ENCODE data around the gene GJB6.

The GJB6 gene

DNA sequence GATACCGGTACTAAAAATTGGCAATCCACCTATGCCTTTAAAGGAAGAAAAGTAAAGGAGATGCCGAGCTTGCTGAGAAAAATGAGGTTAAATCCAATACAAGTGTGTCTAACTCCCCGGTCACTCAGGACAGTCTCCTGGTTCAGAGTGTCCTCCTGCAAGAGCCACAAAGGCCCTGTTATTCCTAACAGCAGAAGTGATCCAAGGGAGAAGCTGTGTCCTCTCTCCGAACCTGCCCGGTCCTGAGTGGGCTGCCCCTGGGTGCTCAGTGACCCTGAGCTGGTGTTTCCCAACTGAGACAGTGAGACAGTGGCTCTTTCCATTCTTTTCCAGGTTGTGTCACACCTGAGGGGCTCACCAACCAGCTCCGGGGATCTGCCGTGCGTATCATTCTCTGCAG is 4.8 kb downstream of the GJB6 start:
- DNase-seq (ENCODE audit: low read depth in 1 of 2, low spot score in 1 of 2) = no peak
- H3K27me3 ChIP-seq (ENCODE audit: insufficient read depth, poor library complexity, severe bottlenecking) = peaks cover 21% of the 10 kb centered on the region
- H3K4me3 ChIP-seq (replicated peaks; ENCODE audit: insufficient read depth, low read length) = no peak overlapping the region
- no peak for TF ChIP-seq POLR2AphosphoS5 (IDR thresholded peaks at IDR 0.05; ENCODE audit: low read depth)
- TF ChIP-seq, protein P1, sequence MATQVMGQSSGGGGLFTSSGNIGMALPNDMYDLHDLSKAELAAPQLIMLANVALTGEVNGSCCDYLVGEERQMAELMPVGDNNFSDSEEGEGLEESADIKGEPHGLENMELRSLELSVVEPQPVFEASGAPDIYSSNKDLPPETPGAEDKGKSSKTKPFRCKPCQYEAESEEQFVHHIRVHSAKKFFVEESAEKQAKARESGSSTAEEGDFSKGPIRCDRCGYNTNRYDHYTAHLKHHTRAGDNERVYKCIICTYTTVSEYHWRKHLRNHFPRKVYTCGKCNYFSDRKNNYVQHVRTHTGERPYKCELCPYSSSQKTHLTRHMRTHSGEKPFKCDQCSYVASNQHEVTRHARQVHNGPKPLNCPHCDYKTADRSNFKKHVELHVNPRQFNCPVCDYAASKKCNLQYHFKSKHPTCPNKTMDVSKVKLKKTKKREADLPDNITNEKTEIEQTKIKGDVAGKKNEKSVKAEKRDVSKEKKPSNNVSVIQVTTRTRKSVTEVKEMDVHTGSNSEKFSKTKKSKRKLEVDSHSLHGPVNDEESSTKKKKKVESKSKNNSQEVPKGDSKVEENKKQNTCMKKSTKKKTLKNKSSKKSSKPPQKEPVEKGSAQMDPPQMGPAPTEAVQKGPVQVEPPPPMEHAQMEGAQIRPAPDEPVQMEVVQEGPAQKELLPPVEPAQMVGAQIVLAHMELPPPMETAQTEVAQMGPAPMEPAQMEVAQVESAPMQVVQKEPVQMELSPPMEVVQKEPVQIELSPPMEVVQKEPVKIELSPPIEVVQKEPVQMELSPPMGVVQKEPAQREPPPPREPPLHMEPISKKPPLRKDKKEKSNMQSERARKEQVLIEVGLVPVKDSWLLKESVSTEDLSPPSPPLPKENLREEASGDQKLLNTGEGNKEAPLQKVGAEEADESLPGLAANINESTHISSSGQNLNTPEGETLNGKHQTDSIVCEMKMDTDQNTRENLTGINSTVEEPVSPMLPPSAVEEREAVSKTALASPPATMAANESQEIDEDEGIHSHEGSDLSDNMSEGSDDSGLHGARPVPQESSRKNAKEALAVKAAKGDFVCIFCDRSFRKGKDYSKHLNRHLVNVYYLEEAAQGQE (IDR thresholded peaks at IDR 0.05; ENCODE audit: insufficient replicate concordance, low read depth) = no peak
- no peak for TF ChIP-seq GABPA (IDR thresholded peaks at IDR 0.05; ENCODE audit: low read depth)
- no peak for TF ChIP-seq SPI1 (IDR thresholded peaks at IDR 0.05; ENCODE audit: borderline replicate concordance, low read depth)
- no peak for TF ChIP-seq CTCF (IDR thresholded peaks at IDR 0.05; ENCODE audit: insufficient read depth, low read length)
- no peak overlapping the region for H3K27ac ChIP-seq (replicated peaks)

DNA sequence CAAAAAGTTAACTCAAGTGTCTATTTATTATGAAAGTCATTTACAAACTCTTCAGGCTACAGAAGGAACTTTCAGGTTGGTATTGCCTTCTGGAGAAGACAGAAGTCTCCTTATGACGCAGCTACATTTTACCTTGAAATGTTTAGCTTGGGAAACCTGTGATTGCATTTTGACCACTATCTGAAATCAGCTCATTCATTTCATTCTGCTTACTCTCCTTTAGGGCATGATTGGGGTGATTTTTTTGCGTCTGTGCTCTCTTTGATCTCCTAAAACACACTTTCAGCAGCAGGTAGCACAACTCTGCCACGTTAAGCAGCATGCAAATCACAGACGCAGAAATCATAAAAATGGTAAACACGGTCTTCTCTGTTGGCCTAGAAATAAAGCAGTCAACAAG is 9.6 kb downstream of the GJB6 start:
- peak in 1 of 2 experiments; percentile 30 for DNase-seq (ENCODE audit: low read depth in 1 of 2, low spot score in 1 of 2)
- peak overlapping the region; percentile 60 for H3K27ac ChIP-seq (replicated peaks)
- TF ChIP-seq POLR2AphosphoS5 (IDR thresholded peaks at IDR 0.05; ENCODE audit: low read depth) (no peak), GABPA (IDR thresholded peaks at IDR 0.05; ENCODE audit: low read depth) (no peak), CTCF (IDR thresholded peaks at IDR 0.05; ENCODE audit: insufficient read depth, low read length) (no peak)
- H3K4me3 ChIP-seq (replicated peaks; ENCODE audit: insufficient read depth, low read length) = no peak overlapping the region
- no peaks in the 10 kb centered on the region for H3K27me3 ChIP-seq (ENCODE audit: insufficient read depth, poor library complexity, severe bottlenecking)

DNA sequence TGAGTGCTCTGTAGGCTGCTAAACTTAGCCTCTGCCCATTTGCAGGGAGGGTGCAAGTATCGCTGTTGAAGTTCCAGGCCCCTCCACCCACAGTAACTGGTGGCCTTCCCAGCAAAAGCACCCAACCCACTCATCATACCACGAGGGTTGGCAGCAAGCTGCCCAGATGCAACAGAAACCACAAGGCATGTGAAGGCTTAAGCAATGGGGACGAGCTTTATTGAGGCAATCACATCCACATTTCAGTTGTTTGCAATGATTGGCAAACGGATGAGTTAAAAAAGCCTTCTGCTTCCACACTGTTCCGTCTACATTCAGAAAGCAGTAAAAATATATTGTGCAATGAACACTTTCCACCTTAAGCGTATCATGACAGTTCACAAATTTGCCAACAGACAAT is 10.3 kb downstream of the GJB6 start:
- H3K27me3 ChIP-seq (ENCODE audit: insufficient read depth, poor library complexity, severe bottlenecking) = no peaks in the 10 kb centered on the region
- TF ChIP-seq, protein P1 (IDR thresholded peaks at IDR 0.05; ENCODE audit: insufficient replicate concordance, low read depth) = peak; percentile 39
- TF ChIP-seq CTCF (IDR thresholded peaks at IDR 0.05; ENCODE audit: insufficient read depth, low read length) = no peak
- peak; percentile 57; the same call in 1 of the 2 replicates for TF ChIP-seq GABPA (IDR thresholded peaks at IDR 0.05; ENCODE audit: low read depth)
- peak; percentile 51; the same call in 1 of the 2 replicates for TF ChIP-seq SPI1 (IDR thresholded peaks at IDR 0.05; ENCODE audit: borderline replicate concordance, low read depth)
- TF ChIP-seq POLR2AphosphoS5 (IDR thresholded peaks at IDR 0.05; ENCODE audit: low read depth) = peak; percentile 99
- H3K4me3 ChIP-seq (replicated peaks; ENCODE audit: insufficient read depth, low read length) = no peak overlapping the region
- peak; percentile 95 to 97 for DNase-seq (ENCODE audit: low read depth in 1 of 2, low spot score in 1 of 2)
- H3K27ac ChIP-seq (replicated peaks) = peak overlapping the region; percentile 63

GRCh38 chr13:20219577-20219976 is 12.5 kb downstream of the GJB6 start:
- TF ChIP-seq CTCF (IDR thresholded peaks at IDR 0.05; ENCODE audit: insufficient read depth, low read length) (no peak), POLR2AphosphoS5 (IDR thresholded peaks at IDR 0.05; ENCODE audit: low read depth) (no peak), SPI1 (IDR thresholded peaks at IDR 0.05; ENCODE audit: borderline replicate concordance, low read depth) (no peak), GABPA (IDR thresholded peaks at IDR 0.05; ENCODE audit: low read depth) (no peak)
- TF ChIP-seq, protein P1 (IDR thresholded peaks at IDR 0.05; ENCODE audit: insufficient replicate concordance, low read depth) = no peak
- H3K4me3 ChIP-seq (replicated peaks; ENCODE audit: insufficient read depth, low read length) = no peak overlapping the region
- no peak overlapping the region for H3K27ac ChIP-seq (replicated peaks)
- no peaks in the 10 kb centered on the region for H3K27me3 ChIP-seq (ENCODE audit: insufficient read depth, poor library complexity, severe bottlenecking)
- DNase-seq (ENCODE audit: low read depth in 1 of 2, low spot score in 1 of 2) = no peak
